Caco-2 (cell line): Measurements from ENCODE around the gene IRF7. TPM values are rescaled to one million over a fixed set of nuclear protein-coding genes. Genes with fewer than 3 reads are reported as not detected.

Experiments used
- BruUV-seq: library from RNA; stranded (reverse); fragments of 400-500 nt; replicated peaks from 2 replicates; lab custom pipeline; 2021; lab: Mats Ljungman, UMichigan
- CTCF ChIA-PET: fragments of 300-600 bp; sonication (Branson Sonifier 250); formaldehyde crosslinking; loops from one replicate; lab custom pipeline; 2022; ENCODE audit warnings: antibody characterized with exemption; lab: Charles Lee
- POLR2A ChIA-PET: fragments of 300-600 bp; sonication (Branson Sonifier 250); formaldehyde crosslinking; loops from one replicate; lab custom pipeline; 2022; ENCODE audit warnings: antibody characterized with exemption; lab: Charles Lee
- DNase-seq, 2 experiments: peaks; one replicate each; pipeline versions ENCODE4 v3.0.0 to v3.0.0-alpha.2; 2020 to 2022
- H3K27me3 ChIP-seq: replicated peaks from 2 replicates; pipeline ENCODE4 v1.6.0; 2011; ENCODE audit warnings: low read length; ENCODE audit not compliant: control insufficient read depth, insufficient read depth
- H3K36me3 ChIP-seq: 2 replicates; pipeline ENCODE4 v1.5.1; 2011; ENCODE audit warnings: low read length; ENCODE audit not compliant: control insufficient read depth, insufficient read depth
- H3K4me1 ChIP-seq: fragments of 250-450 bp; sonication (Bioruptor Pico); 2 replicates; pipeline ENCODE4 v1.5.1; 2020; ENCODE audit warnings: mild to moderate bottlenecking
- H3K4me3 ChIP-seq: 2 replicates; pipeline ENCODE4 v1.5.1; 2011; ENCODE audit warnings: low read depth, mild to moderate bottlenecking, control low read depth, low read length
- H3K9me3 ChIP-seq: fragments of 250-450 bp; sonication (Bioruptor Pico); 2 replicates; pipeline ENCODE4 v1.5.1; 2020; ENCODE audit warnings: mild to moderate bottlenecking, moderate library complexity
- H3K27ac Mint-ChIP-seq: one replicate; pipeline ENCODE4 v1.8.0; 2022; ENCODE audit warnings: mixed read lengths; ENCODE audit not compliant: unreplicated experiment
- H3K27me3 Mint-ChIP-seq: one replicate; pipeline ENCODE4 v1.8.0; 2022; ENCODE audit warnings: mixed read lengths; ENCODE audit not compliant: insufficient read depth, unreplicated experiment
- H3K36me3 Mint-ChIP-seq: one replicate; pipeline ENCODE4 v1.8.0; 2022; ENCODE audit warnings: mild to moderate bottlenecking, mixed read lengths; ENCODE audit not compliant: insufficient read depth, unreplicated experiment
- H3K4me1 Mint-ChIP-seq: one replicate; pipeline ENCODE4 v1.8.0; 2022; ENCODE audit warnings: low read depth, mixed read lengths; ENCODE audit not compliant: unreplicated experiment
- H3K4me3 Mint-ChIP-seq: one replicate; pipeline ENCODE4 v1.8.0; 2022; ENCODE audit warnings: mild to moderate bottlenecking, moderate library complexity, mixed read lengths; ENCODE audit not compliant: unreplicated experiment
- H3K9me3 Mint-ChIP-seq: one replicate; pipeline ENCODE4 v1.8.0; 2022; ENCODE audit warnings: mixed read lengths; ENCODE audit not compliant: unreplicated experiment
- intact Hi-C: fragments of 100-400 bp; cut with micrococcal nuclease; formaldehyde crosslinking; loops from one replicate; pipeline ENCODE4 v1.10.0; 2022; ENCODE audit not compliant: unreplicated experiment
- total RNA-seq: library from RNA; stranded (reverse); gene quantifications from 2 replicates; pipeline ENCODE4 v1.2.3, GENCODE V29; 2022
- TF ChIP-seq, protein P1 (sequence below), 2 experiments: fragments of 200-600 bp in 1 of 2; IDR thresholded peaks; 1 replicate in 1 of 2; 2 replicates in 1 of 2; pipeline versions ENCODE4 v1.5.1 to v1.8.0; 2011 to 2022; ENCODE audit warnings: antibody characterized with exemption in 1 of 2, control low read depth in 1 of 2, inconsistent platforms in 1 of 2, low read depth in 1 of 2, low read length in 1 of 2, mild to moderate bottlenecking in 1 of 2, moderate library complexity in 1 of 2; ENCODE audit not compliant: insufficient read depth in 1 of 2, severe bottlenecking in 1 of 2, unreplicated experiment in 1 of 2

The IRF7 gene
- total RNA-seq, 1 experiment from 2014 or later: 27.2 TPM

DNA sequence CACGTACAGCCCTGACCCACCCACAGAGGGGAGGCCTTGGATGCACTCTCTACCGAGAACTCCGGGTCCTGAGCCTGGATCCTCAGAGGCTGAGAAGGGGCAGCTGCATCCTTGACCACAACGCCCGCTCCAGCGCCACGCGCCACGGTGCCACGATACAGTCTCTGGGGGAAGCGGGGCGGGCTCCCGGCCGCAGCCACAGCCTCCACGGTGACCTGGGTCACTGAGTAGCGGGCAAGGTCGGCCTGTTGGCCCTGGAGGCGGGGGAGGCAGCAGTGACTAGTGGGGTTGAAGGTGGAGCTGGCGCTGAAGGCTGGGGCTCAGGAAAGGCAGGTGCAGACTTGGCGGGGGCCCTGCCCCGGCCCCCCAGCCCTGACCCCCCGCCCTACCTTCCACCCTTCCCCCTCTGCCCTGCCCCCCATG is 3.9 kb upstream of the IRF7 start:
- no TSS peak for BruUV-seq
- H3K27me3 ChIP-seq: no peaks in the 10 kb centered on the region
- Mint-ChIP-seq H3K27ac (no peak overlapping the region), H3K9me3 (no peaks in the 10 kb centered on the region), H3K36me3 (peaks cover 82% of the 10 kb centered on the region), H3K4me3 (no peak overlapping the region), H3K27me3 (no peaks in the 10 kb centered on the region), H3K4me1 (no peaks in the 10 kb centered on the region)
- TF ChIP-seq, protein P1, sequence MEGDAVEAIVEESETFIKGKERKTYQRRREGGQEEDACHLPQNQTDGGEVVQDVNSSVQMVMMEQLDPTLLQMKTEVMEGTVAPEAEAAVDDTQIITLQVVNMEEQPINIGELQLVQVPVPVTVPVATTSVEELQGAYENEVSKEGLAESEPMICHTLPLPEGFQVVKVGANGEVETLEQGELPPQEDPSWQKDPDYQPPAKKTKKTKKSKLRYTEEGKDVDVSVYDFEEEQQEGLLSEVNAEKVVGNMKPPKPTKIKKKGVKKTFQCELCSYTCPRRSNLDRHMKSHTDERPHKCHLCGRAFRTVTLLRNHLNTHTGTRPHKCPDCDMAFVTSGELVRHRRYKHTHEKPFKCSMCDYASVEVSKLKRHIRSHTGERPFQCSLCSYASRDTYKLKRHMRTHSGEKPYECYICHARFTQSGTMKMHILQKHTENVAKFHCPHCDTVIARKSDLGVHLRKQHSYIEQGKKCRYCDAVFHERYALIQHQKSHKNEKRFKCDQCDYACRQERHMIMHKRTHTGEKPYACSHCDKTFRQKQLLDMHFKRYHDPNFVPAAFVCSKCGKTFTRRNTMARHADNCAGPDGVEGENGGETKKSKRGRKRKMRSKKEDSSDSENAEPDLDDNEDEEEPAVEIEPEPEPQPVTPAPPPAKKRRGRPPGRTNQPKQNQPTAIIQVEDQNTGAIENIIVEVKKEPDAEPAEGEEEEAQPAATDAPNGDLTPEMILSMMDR (IDR thresholded peaks at IDR 0.05; ENCODE audit: insufficient read depth in 1 of 2, low read depth in 1 of 2, low read length in 1 of 2, severe bottlenecking in 1 of 2, unreplicated experiment in 1 of 2): no peak
- no peak for DNase-seq
- H3K4me3 ChIP-seq: no peak overlapping the region
- intact Hi-C loops: loop anchor here (5.0 kb wide), 1 partner anchor 52 kb away; no protein-coding TSS in a partner anchor
- ChIA-PET POLR2A (no interaction called here), CTCF (no interaction called here)
- peaks cover 23% of the 10 kb centered on the region for H3K4me1 ChIP-seq
- H3K9me3 ChIP-seq: no peaks in the 10 kb centered on the region
- H3K36me3 ChIP-seq: peaks cover 1% of the 10 kb centered on the region

DNA sequence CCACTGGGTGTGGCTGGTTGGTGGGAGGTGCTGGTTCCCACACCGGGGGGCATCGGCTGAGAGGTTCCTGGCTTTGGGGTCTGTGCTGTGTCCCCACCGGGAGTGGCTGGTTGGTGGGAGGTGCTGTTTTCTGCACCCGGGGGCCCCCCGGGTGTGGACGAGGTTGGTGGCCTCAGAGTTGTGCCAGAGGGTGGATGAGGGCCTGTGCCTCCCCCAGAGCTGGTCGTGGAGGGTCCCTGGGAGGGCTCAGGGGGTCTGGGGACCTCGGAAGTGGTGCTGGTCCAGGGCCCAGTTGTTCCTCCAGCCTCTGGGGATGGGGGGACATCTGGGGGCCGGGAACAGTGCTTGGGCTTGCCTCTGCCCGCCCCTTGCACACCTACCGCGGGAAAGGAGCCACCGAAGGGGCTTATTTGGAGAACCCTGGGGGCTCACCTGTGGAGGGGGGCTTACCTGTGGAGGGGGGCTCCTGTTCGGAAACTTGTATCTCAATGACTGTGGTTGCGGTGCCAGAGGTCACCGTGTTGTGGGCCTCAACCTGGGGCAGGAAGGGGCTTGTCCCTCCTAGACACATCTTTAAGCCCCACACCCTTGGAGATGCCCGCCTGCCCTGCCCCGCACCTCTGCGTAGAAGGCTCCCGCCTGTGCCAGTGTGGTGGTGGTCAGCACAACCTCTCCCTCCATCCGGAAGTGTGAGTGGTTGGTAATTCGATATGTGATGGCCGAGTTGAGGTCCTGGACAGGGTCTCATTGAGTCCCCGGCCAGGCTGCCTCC is 3.3 kb upstream of the IRF7 start:
- CTCF ChIA-PET: no interaction called here
- H3K4me3 ChIP-seq: no peak overlapping the region
- BruUV-seq: no TSS peak
- H3K27ac Mint-ChIP-seq: peak overlapping the region; percentile 22
- peaks cover 83% of the 10 kb centered on the region for H3K36me3 Mint-ChIP-seq
- POLR2A ChIA-PET: no interaction called here
- peaks cover 1% of the 10 kb centered on the region for H3K36me3 ChIP-seq
- intact Hi-C loops: loop anchor here (5.0 kb wide), 1 partner anchor 52 kb away; no protein-coding TSS in a partner anchor
- H3K9me3 ChIP-seq: no peaks in the 10 kb centered on the region
- peaks cover 23% of the 10 kb centered on the region for H3K4me1 ChIP-seq
- DNase-seq: no peak
- no peak overlapping the region for H3K4me3 Mint-ChIP-seq
- peaks cover 5% of the 10 kb centered on the region for H3K4me1 Mint-ChIP-seq
- H3K9me3 Mint-ChIP-seq: no peaks in the 10 kb centered on the region
- H3K27me3 Mint-ChIP-seq: no peaks in the 10 kb centered on the region
- TF ChIP-seq, protein P1 (IDR thresholded peaks at IDR 0.05; ENCODE audit: insufficient read depth in 1 of 2, low read depth in 1 of 2, low read length in 1 of 2, severe bottlenecking in 1 of 2, unreplicated experiment in 1 of 2): no peak
- H3K27me3 ChIP-seq: no peaks in the 10 kb centered on the region

DNA sequence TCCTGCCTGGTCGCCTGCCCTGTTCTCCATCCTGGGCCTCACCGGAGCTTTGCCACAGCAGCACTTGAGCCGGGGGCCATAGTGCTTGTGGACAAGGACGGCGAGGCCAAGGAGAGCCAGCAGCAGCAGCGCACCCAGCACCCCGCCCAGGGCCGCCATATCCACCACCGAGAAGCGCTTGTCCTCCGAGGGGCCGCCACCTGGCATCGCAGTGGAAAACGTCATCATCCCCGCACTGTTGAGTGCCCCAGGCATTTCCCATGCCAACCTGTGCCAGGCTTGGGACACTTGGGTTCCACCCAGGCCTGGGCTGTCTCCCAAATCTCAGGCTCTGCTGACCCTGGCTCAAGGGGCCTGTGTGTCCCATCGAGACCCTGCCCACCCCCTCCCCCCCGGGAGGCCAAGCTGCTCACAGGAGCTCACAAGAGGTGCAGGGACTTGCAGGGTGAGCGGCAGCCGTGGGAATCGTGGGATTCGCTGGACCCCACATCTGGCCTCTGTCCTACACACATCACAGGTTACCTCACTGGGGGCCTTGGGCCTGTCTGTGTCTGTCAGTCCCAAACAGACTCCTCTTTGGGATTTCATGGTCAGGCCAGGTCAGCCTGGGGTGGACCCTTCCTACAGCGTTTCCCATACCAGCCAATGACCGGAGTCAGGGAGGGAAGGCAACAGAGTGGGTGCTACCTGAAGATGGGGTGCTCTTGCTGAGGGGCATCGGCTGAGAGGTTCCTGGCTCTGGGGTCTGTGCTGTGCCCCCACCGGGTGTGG is 2.3 kb upstream of the IRF7 start:
- Mint-ChIP-seq H3K9me3 (no peaks in the 10 kb centered on the region), H3K4me3 (no peak overlapping the region), H3K4me1 (peaks cover 5% of the 10 kb centered on the region), H3K27me3 (no peaks in the 10 kb centered on the region), H3K36me3 (peaks cover 87% of the 10 kb centered on the region), H3K27ac (peak overlapping the region; percentile 22)
- Histone ChIP-seq H3K4me3 (no peak overlapping the region), H3K4me1 (peaks cover 27% of the 10 kb centered on the region), H3K36me3 (peaks cover 2% of the 10 kb centered on the region), H3K9me3 (no peaks in the 10 kb centered on the region), H3K27me3 (no peaks in the 10 kb centered on the region)
- no peak for DNase-seq
- TF ChIP-seq, protein P1 (IDR thresholded peaks at IDR 0.05; ENCODE audit: insufficient read depth in 1 of 2, low read depth in 1 of 2, low read length in 1 of 2, severe bottlenecking in 1 of 2, unreplicated experiment in 1 of 2): no peak
- ChIA-PET POLR2A (interaction anchor here (0.6 kb wide), 1 partner anchor 42 kb away, joined by 5 read pairs; no protein-coding TSS in a partner anchor), CTCF (no interaction called here)
- BruUV-seq: no TSS peak
- intact Hi-C loops: loop anchor here (5.0 kb wide), 1 partner anchor 51 kb away; no protein-coding TSS in a partner anchor
